Fibroblast of villous mesenchyme (primary cell): ENCODE data around the gene XYLT1. TPM values are rescaled to one million over a fixed set of nuclear protein-coding genes. Genes with fewer than 3 reads are reported as not detected.
"Not testable (repeated sequence)": the region's sequence is repeated elsewhere in the genome, so short reads cannot be mapped to it uniquely, and the experiment has no call there.

Experiments
- DNase-seq: peaks from one replicate; pipeline ENCODE4 v3.0.0-alpha.2; 2010; ENCODE audit warnings: low read depth
- H3K4me3 ChIP-seq: 2 replicates; pipeline ENCODE4 v1.5.1; 2011; ENCODE audit warnings: low read depth, mild to moderate bottlenecking, low read length
- total RNA-seq: library from RNA; depleted of rRNA; stranded (reverse); fragments of >200 nt; gene quantifications from 2 replicates; pipeline ENCODE4 v1.2.3, GENCODE V29; 2012
- TF ChIP-seq, protein P1 (sequence below): IDR thresholded peaks from 2 replicates; pipeline ENCODE4 v1.5.1; 2012; ENCODE audit warnings: low read depth, mild to moderate bottlenecking, low read length; ENCODE audit not compliant: insufficient read depth

Gene XYLT1
- total RNA-seq, 1 donor = 2.6 TPM

- no peak for DNase-seq
- H3K4me3 ChIP-seq = no peak overlapping the region
- TF ChIP-seq, protein P1, sequence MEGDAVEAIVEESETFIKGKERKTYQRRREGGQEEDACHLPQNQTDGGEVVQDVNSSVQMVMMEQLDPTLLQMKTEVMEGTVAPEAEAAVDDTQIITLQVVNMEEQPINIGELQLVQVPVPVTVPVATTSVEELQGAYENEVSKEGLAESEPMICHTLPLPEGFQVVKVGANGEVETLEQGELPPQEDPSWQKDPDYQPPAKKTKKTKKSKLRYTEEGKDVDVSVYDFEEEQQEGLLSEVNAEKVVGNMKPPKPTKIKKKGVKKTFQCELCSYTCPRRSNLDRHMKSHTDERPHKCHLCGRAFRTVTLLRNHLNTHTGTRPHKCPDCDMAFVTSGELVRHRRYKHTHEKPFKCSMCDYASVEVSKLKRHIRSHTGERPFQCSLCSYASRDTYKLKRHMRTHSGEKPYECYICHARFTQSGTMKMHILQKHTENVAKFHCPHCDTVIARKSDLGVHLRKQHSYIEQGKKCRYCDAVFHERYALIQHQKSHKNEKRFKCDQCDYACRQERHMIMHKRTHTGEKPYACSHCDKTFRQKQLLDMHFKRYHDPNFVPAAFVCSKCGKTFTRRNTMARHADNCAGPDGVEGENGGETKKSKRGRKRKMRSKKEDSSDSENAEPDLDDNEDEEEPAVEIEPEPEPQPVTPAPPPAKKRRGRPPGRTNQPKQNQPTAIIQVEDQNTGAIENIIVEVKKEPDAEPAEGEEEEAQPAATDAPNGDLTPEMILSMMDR = no peak
Observed at GRCh38 chr16:17309510-17309909, 161.2 kb downstream of the XYLT1 start.

DNA sequence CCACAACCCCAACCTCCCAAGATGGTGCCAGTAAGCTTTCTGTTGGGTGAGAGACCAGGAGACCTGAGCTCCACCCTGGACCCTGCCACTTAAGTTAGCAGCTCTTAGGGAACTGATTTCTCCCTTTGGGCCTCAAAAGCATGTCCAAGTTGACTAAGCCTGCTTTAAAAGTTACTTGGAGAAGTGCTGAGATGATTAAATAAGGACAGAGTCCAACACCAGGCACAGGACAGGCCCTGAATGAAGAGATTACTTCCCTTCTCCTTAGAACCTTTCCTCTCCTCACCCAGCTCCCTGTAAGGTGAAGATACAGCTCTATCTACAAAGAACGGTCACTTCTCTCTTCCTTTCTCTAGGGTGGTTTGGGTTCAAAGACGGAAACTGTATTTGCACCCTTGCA is 162.6 kb downstream of the XYLT1 start:
- no peak overlapping the region for H3K4me3 ChIP-seq
- TF ChIP-seq, protein P1 = no peak
- DNase-seq = no peak

GRCh38 chr16:17307504-17307903 is 163.3 kb downstream of the XYLT1 start:
- no peak overlapping the region for H3K4me3 ChIP-seq
- TF ChIP-seq, protein P1 = no peak
- no peak for DNase-seq

- no peak overlapping the region for H3K4me3 ChIP-seq
- DNase-seq = no peak
- TF ChIP-seq, protein P1 = no peak
Observed at GRCh38 chr16:17306745-17307144, 164.0 kb downstream of the XYLT1 start.

- H3K4me3 ChIP-seq, DNase-seq: not testable (repeated sequence)
Observed at GRCh38 chr16:17306211-17306610, 164.5 kb downstream of the XYLT1 start.

DNA sequence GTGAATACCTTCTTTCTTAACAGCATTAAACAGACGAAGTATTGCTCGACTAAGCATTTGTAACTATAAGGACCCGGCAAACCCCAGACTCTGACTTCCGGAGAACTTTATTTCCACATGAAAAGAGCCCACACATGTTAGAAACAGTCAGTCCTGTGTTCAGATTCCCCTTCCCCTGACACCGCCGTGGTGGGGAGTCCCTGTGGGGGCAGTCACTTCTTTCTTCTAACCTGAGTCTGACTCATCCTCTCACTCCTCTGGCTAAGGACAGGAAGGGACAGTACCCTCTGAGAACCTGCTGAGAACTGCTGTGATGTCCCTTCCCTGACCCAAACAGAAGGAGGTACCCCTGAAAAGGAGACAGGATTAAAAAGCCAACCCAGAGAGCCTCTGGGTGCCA is 165.1 kb downstream of the XYLT1 start:
- TF ChIP-seq, protein P1 = no peak
- H3K4me3 ChIP-seq = no peak overlapping the region
- DNase-seq = no peak

DNA sequence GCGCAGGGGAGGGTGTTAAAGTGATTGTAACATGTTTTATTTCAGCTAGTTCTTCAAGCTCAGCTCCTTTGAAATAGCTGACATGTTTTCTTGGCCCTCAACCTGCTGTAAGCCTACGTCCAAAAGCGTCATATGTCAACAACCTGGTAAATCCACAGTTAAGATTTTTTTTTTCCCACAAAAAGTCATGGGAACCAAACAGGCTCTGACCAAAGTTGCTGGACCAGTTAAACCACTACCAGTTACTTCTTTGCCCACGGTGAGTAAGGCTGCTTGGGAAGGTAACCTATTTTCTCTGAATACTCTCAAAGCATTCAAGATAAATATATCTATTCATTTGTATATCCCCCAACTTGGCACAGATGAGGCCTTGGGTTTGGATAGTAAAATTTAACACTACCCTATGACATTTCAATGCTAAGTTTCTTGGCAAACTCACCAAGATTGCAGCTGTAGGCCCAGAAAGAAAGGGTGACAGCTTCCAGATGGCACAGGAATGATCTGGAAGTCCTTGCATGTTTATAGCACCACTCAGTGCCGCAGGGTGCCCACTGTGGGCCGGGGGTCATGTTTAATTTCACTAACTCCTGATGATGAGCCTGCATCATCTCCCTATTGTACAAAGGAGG is 166.2 kb downstream of the XYLT1 start:
- H3K4me3 ChIP-seq = no peak overlapping the region
- TF ChIP-seq, protein P1 = no peak
- DNase-seq = no peak

DNA sequence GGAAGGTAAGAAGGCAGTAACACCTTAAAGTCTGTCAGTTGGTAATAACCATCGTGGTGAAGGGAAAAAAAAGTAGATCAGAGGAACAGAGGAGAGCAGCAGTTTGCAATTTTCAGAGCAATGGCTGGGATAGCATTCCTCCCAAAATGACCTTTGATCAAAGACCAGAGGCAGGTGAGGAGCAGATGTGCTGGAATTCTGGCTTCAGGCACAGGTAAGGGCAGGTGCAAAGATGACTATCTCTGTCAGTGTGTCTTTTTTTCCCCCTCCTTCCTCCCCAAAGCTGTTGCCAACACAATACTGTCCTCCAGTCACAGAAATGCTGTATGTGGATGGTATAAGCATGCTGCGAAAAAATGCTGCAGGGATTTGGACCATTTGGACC is 166.7 kb downstream of the XYLT1 start:
- H3K4me3 ChIP-seq = no peak overlapping the region
- TF ChIP-seq, protein P1 = no peak
- no peak for DNase-seq
